AG09319 (cell line): ENCODE measurements around the gene RPN2.

Experiments
- DNase-seq: peaks from one replicate; pipeline ENCODE4 v3.0.0-alpha.2; 2010; ENCODE audit warnings: low read depth; ENCODE audit errors: extremely low read depth
- TF ChIP-seq, protein P1 (sequence below): IDR thresholded peaks from 2 replicates; pipeline ENCODE4 v1.5.1; 2011; ENCODE audit warnings: low read depth, mild to moderate bottlenecking, inconsistent platforms, low read length, moderate library complexity

Gene RPN2

DNA sequence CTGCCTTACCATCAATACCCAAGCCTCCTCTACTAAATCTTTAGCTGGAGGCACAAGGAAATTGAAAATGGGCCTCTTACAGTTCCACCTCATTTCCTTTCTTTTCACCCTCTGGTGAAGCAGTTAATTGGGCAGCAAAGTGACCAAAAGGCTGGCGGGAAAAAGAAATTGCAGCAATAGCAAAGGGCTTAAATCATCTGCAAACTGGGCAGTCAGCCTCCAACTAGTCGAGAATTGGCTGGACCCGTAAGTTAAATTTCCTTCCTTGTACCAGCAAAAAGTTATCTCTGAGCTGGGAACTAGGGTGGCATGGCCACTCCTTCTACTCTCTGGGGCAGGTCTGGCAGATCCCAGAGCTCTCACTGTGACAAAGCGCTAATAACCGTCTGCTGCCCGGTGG is 49.0 kb downstream of the RPN2 start:
- DNase-seq: no peak

DNA sequence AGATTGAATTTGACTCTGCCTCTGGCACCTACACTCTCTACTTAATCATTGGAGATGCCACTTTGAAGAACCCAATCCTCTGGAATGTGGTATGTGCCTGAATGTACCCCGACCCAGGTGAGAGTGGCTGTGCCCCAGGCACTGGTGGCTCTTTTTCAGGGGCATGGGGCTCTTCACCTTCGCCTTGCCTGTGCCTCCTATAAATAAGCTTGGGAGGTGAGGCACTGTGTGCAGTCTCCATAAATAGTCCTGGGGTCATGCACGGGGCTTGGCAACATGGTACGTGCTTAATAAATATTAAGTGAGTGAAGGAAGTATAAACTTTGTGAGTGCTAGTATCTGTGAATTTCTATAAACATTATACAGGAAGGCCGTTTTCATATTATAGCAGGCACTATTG is 49.5 kb downstream of the RPN2 start:
- no peak for DNase-seq
- TF ChIP-seq, protein P1, sequence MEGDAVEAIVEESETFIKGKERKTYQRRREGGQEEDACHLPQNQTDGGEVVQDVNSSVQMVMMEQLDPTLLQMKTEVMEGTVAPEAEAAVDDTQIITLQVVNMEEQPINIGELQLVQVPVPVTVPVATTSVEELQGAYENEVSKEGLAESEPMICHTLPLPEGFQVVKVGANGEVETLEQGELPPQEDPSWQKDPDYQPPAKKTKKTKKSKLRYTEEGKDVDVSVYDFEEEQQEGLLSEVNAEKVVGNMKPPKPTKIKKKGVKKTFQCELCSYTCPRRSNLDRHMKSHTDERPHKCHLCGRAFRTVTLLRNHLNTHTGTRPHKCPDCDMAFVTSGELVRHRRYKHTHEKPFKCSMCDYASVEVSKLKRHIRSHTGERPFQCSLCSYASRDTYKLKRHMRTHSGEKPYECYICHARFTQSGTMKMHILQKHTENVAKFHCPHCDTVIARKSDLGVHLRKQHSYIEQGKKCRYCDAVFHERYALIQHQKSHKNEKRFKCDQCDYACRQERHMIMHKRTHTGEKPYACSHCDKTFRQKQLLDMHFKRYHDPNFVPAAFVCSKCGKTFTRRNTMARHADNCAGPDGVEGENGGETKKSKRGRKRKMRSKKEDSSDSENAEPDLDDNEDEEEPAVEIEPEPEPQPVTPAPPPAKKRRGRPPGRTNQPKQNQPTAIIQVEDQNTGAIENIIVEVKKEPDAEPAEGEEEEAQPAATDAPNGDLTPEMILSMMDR: no peak

More for the DNA sequence above, 49.0 kb downstream of the RPN2 start:
- TF ChIP-seq, protein P1: no peak

DNA sequence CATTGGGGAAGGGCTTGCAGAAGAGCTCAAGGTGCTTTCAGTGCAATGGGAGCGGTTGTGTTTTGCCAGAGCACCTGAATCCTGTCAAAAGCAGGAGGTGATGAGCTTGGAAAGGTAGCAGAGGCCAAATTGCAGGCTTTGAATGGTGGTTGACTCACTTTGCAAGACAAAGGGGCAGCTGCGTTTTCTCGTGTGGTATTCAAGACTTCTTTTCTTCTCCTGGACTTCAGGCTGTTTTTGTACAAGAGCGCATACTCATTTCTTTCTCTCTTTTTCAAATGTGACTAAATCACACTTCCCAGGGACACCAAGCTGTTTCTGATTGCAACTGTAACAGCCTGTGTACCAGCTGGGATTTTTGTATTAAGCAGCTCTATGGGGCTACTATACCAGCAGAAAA is 50.2 kb downstream of the RPN2 start:
- DNase-seq: no peak
- TF ChIP-seq, protein P1: no peak

DNA sequence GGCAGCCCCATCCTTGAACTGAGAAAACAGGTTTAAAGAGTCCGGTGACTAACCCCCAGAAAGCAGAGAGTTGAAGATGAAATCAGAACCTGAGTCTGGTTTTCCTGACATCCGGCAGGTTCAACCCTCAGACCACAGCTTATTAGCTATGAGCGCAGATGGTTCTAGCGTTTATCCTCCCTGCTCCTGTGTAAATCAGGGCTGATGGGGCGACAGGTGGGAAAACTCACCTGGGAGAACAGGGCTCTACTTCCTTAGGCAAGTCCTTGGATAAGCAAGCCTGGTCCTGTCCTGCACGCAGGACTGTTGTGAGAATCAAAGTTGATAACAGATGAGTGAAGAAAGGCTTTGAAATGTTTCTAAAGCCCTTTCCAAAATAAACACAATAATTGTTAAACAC is 51.1 kb downstream of the RPN2 start:
- DNase-seq: no peak
- TF ChIP-seq, protein P1: no peak

DNA sequence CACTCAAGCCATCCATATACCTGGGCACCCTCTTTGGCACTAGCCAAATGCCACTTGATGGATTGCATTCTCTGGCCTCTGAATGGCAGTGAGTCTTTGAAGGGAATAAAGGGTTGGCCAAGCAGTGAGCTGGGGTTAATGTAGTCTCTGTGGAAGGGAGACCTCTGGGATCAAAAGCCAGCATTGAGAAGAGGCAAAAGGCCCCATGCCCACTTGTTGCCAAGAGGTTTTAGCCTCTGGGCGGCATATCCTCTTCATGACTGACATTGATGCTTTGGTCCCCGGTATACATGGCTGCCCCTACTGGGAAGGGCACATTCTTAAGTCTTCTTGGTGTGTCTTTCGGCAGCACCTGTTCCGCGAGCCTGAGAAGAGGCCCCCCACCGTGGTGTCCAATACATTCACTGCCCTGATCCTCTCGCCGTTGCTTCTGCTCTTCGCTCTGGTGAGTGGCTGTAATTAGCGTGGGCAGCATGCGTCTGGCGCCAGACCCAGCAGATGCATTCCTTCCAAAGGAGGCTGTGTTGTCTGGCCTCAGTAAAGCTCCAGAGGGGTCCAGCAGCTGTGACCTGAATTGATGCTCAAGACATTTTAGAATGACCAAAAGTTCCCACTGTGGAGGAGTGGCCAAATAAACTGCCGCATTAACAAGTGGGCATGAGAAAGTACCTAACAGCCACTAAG is 53.0 kb downstream of the RPN2 start:
- DNase-seq: no peak
- TF ChIP-seq, protein P1: no peak

DNA sequence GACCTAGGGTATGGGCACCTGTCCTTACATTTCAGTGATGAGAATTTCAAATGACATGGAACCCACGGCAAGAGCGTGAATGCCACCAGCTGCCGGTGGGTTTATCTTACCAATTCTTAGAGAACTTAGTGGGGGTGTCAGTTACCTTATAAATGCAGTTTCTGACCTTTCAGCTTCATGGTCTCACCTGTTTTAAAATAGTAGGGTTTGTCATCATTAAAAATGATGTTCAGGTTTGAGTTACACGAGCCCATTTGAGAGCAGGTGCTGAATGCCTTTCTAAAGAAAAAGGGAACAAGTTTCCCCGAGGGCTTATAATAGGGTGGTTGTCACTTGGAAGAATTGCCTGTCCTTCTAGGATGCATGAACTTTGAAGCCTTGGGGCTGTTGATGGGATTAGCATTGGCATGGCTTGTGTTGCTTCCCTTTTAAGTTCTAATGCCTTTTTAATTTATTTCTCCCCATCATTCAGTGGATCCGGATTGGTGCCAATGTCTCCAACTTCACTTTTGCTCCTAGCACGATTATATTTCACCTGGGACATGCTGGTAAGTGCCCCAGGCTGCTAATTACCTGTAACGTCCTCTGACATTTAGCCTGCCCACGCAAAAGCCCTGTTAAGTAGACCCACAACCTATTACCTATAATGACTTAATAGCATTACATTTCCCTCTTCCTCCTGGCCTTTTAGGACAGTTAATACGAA is 54.6 kb downstream of the RPN2 start:
- TF ChIP-seq, protein P1: no peak

DNA sequence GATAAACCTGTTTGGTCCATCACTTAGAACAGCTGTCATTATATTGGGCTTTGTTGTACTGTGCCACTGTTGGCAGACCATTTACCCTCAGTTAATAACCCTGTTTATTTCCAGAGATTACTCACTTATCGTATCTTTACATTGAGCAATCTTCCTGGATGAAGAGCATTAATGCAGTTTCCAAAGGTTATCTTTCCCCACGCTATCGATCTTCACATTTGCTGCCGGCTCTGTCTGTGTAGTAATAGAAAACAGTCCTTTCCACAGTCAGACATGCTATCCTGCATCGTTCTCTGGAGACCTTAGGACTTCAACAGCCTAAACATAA is 55.1 kb downstream of the RPN2 start:
- no peak for DNase-seq
- TF ChIP-seq, protein P1: no peak

More for the DNA sequence above, 54.6 kb downstream of the RPN2 start:
- DNase-seq: no peak
